NCI-H345 (cell line): ENCODE measurements around the gene SNED1.
A peak's percentile ranks its signal among the peaks of the same experiment; 100 is the strongest.

Source experiments
- DNase-seq: peaks from one replicate; lab custom pipeline; 2025; lab: John Stamatoyannopoulos, UW

SNED1 gene

GRCh38 chr2:241006412-241006811 lies 8.0 kb downstream of the SNED1 start:
- no peak for DNase-seq

DNA sequence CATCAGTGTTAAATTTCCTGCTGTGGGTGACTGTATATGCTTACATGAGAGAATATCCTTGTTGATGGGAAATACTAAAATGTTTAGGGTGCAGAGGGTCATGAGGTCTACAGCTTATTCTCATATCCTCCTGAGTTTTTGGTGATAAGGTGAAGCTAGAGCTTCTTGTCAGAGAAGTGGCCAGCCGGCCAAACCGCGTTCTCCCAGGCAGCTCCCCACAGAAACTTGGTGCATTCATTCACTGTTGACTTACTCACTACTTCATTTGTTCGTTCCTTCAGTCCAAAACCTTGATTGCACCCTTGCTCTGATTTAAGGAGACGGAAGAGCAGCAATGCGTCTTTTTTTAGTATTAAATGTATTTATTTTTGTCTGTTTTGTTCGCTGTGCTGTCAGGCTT lies 8.7 kb downstream of the SNED1 start:
- no peak for DNase-seq

GRCh38 chr2:241007880-241008710 lies 9.7 kb downstream of the SNED1 start:
- no peak for DNase-seq

DNA sequence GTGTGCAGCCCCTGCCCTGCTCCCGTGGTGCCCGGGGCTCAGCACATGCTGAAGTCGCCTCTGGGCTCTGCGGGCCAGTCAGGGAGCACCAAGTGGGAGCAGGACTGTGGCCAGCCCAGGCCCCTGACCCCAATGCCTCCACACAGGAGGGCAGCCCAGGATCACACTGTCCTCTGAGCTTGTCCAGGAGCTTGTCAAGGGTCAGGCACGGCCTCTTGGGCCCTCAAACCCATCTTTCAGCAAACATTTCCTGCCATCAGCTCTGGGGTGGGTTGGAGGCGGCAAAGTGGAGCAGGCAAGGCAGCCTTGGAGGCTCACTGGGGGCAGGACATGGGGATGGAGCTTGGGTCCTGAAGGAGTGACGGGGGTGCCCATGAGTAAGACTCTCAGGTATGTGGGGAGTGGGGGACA lies 10.3 kb downstream of the SNED1 start:
- no peak for DNase-seq

DNA sequence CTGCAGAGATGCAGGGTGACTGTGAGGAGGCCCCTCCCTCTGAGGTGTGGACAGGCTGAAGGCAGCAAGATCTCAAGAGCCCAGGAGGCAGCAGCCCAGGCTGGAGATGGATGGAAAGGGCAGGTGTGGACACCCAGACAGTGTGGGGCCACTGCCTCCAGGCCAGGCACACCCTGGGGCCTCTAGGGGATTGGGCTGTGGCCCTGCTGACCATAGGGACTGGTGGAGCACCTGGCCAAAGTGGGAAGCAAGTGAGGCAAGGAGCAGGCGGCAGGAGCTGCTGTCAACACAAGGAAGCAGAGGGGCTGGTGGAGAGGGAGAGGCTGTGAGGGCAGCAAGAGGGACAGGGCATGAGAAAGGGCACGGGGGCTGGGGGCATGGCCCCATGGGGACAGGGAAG lies 10.8 kb downstream of the SNED1 start:
- no peak for DNase-seq

DNA sequence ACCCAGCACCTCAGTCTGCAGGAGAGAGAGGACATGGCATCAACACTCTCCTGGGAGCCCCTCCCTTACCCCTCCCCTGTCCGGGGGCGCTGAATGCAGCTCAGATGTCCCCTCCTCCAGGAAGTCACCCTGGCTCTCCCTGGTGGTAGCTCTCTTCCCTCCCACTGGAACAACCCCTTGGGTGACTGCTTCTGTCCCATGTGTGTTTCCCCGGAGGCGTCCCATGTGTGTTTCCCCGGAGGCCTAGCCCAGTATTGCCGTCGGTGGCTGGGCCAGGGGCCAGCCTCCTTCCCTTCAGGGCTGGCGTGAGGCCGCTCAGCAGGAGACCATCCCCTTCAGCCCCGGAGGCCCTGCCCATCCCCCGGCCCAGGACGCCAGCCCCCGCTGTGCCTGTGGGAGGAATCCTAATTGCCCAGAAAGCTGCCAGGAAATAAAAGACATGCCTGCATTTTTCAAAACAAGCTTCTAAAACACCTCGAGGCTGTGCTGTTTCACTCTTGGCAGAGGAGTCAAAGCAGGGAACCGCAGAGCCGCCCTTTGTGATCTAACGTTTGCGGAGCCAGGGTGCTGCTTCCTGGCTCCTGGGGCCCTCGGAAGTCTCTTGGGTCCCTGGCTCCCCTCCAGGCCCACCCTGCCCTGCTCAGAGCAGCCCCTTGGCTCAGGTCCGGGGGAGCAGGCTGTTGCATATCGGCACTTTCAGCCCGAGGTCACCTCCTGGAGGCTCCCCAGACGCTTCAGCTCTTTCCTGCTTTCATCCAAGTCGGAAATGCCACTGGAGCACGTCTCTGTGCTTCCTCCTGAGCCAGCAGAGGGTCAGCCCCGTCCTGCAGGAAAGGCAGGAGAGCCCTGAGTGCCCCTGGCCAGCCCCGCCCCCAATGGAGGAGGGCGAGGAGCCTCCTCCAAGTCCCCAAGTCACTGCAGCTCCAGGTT lies 11.4 kb downstream of the SNED1 start:
- peak; percentile 15 for DNase-seq

DNA sequence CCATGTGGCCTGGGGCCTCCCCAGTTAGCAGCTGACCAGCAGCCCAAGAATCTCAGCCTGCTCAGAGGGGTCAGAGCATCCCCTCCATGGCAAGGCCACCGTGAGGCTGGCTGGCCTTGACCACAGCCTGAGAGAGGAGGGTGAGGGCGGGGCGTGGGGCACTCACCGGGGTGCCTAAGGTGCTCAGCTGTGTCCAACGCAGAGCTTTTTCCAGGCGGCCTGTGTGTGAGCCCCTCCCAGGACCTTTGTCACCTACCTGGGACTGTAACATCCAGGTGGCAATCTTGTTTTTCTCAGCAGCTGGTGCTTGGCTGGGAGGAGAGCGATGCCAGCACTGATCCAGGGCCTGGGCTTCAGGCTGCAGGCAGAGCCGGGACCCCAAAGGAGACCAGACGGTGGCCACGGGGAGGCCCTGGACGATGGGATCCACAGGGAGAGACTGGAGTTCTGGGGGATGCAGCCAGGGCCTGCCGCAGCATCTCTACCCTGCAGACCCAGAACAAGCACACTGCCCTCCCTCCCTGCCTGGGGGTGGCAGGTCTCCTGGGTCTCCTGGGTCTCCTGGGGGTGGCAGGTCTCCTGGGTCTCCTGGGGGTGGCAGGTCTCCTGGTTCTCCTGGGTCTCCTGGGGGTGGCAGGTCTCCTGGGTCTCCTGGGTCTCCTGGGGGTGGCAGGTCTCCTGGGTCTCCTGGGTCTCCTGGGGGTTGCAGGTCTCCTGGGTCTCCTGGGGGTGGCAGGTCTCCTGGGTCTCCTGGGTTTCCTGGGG lies 12.3 kb downstream of the SNED1 start:
- DNase-seq: no peak

DNA sequence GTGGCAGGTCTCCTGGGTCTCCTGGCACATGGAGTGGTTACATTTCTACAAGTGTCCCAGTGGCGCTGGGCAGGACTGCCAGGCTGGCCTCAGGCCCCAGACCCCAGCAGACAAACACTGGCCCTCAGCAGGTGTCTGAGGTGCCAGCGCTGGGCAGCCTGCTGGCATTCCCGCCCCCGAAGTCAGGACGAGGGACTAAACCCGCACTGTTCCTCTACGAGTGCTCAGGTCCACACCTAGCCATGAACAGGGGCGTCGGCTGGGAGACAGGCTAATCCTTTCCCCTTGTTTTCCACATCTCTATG lies 12.8 kb downstream of the SNED1 start:
- no peak for DNase-seq

DNA sequence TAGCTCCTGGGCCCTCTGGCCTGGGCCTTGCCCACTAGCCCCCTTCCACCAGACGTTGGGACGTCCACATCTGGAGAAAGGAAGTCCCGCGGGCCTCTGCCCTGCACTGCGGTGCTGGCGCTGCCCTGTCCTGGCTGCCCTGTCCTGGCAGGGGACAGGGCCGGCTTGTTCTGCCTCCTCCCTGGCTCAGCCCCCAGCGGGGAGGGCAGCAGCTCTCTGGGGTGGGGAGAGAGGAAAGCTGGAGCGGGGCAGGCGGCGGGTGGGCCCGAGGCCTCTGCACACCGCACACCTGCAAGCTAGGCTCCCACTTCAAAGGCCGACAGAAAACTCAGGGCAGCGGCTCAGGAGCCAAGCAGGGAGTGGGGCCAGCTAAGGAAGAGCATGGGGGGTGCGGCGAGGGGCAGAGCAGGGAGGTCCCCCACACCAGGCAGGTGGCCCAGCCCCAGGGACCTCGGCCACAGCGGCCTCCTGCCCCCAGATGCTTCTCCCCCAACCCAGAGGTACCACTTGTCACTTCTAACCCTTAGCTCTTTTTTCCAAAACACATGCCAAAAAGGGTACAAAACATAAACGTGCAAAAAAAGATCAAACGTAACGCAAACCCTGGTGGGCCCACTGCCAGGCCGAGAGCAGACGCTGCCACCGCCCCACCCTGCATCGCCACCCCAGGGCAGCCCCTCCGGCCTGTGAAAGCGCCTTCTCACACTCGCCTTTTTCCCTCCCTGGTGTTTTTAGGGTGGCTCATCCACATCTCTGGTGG lies 13.5 kb downstream of the SNED1 start:
- DNase-seq: no peak

DNA sequence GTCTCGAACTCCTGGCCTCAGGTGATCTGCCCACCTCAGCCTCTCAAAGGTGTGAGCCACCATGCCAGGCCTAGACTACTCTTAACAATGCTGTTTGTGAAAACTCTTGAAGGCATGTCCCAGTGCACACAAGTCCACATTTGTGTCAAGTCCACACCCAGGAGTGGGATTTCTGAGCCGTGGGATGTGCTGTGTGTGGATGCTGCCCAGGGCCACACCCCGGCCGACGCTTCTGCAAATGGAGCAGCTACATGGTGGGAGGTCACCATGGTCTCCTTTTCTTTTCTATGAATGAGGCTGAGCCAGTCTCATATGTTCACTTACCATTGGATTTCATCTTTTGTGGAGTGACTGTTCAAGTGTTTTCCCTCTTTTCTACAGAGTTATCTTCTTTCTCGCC lies 15.8 kb downstream of the SNED1 start:
- no peak for DNase-seq

- DNase-seq: no peak
Observed at GRCh38 chr2:241014764-241015163, 16.3 kb downstream of the SNED1 start.

DNA sequence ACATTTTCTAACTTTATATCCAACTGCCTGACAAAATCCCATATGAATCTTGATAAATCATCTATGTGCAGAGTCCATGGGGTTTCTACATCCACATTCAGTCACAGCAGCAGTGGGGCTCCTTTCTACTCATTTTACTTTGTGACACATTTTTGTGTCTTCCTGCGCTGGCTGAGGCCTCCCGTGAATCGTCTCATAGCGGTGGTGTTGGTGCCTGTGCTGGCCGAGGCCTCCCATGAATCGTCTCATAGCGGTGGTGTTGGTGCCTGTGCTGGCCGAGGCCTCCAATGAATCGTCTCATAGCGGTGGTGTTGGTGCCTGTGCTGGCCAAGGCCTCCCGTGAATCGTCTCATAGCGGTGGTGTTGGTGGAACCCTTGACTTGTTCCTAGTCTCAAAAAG lies 17.0 kb downstream of the SNED1 start:
- no peak for DNase-seq

- DNase-seq: no peak
Observed at GRCh38 chr2:241017228-241017940, 19.0 kb downstream of the SNED1 start.

DNA sequence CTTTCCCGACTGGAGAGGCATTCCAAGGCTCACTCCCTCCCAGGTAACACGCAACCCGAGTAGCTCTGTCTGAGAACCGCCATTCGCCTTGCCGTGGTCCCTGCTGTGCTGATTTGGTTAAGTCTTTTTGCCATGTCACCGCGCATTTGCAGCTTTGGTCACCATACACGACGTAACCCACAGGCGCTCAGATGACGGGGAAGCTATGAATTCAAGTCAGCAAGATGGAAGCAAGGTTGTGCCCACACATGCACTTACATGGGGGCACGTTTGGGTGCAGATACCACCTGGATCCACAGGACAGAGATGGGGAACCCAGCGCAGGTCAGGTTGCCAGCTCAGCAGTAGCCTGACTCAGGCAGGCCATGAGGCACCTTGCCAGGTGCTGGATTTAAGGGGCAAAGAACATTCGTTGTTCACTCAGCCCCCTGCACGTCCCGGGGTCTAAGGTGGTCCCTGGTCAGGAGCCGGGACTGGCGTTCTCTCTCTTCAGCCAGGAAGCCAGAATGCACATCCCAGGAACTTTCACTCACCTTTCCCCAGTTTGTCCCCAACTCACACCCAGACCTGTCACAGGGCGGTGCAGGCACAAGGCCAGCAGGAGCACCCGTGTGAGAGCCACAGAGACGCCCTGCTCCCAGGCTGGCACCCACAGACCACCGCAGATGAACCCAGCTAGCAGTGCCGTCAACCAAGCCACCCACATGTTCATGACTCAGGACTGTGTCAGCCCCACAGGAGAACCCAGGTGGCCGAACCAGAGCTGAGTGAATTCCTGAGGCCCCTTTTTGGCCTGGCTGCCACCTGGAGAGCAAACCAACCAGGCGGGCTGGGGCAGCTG lies 19.9 kb downstream of the SNED1 start:
- DNase-seq: no peak

DNA sequence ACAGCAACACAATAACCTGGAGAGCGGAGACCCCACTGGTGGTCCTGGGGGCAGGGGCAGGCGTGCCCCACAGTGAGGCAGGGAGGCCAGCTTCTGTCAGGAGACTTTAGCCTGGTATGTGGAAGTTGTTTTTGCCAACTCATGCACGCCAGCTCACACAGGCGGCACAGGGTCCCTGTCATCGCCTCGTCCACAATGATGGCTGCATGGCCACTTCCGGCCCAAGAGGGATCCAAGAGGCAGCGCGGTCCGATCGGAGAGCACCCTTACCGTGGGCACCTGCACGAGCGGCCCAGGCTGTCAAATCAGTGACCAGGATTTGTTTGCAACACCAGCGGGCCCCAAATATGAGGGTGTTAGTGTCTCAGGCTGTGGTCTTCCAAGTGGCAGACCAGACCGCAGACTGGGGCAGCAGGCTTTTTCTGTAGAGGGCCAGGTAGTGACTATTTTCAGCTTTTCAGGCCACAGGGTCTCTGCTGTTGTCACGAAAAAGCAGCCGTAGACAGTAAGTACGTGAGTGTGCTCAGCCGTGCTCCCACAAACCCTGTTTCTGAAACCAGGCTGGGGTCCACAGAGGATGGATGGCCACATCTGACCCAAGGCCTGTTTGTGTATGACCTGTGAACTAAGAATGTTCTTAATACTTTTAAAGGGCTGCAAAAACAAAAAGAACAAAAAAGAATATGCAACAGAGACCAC lies 21.2 kb downstream of the SNED1 start:
- DNase-seq: no peak

- DNase-seq: no peak
Observed at GRCh38 chr2:241020201-241020600, 21.8 kb downstream of the SNED1 start.

DNA sequence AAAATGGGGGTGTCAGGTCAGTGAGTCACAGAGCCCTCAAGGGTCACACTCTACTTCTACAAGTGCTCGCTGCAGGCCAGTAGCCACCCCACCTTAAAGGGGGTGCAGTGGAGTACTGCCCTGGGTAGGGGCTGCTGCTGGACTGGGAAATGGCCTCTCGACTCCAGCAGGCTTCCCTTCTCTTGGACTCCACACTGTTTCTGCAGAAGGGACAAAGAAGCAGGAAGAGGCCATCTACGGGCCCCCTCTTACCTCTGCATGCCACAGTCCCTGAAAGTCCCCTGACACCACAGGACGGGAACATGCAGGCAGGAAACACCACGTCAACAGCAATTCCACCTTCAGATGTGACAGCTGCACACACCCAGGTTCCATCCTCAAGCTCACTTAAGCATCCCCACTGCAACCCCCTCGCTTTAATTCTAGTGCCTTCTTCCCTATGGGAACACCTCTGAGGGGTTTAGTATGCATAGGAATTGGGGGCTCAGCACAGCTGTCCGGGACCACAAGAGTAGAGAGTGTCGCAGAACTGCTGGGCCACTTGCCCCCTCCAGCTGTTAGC lies 22.3 kb downstream of the SNED1 start:
- DNase-seq: no peak

DNA sequence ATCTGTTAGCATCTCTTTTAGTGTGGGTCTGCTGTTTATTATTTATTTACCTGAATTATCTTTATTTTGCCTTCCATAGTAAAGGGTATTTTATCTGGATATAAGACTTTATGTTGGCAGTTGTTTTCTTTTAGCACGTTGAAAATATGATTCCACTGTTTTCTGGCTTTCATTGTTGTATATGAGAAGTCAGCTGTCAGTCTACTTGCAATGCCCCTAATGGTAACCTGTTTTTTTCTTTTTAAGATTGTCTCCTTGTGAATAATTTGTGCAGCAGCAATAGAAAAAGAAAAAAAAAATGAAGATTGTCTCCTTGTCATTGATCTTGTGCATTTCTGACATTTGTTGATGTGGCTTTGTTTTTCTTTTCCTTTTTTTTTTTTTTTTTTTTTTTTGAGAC lies 27.2 kb downstream of the SNED1 start:
- DNase-seq: no peak

GRCh38 chr2:241029599-241030332 lies 31.3 kb downstream of the SNED1 start:
- DNase-seq: no peak
